Measurements from ENCODE around the gene ZNF81. TPM values are rescaled to one million over a fixed set of nuclear protein-coding genes. Genes with fewer than 3 reads are reported as not detected.
"Not testable (repeated sequence)": the region's sequence is repeated elsewhere in the genome, so short reads cannot be mapped to it uniquely, and the experiment has no call there.

ZNF81 gene
- total RNA-seq (10 to 100 TPM; 10.1 to 13.1 TPM), polyA plus RNA-seq (ENCODE audit: insufficient read length in 2 of 2) (1 to 10 TPM; 5.6 to 6.8 TPM)
- long read RNA-seq, donor 1, full-length matches to known transcripts, result 1 of 1 reads
- long read RNA-seq, donor 1, partial matches to known transcripts, result 0 of 1 reads
- long read RNA-seq, donor 1, other reads (novel, unspliced or antisense), result 0 of 1 reads
- long read RNA-seq, donor 2, result 0 reads
- long read RNA-seq, donor 3, result 0 reads
- long read RNA-seq, donor 4, result 0 reads

DNA sequence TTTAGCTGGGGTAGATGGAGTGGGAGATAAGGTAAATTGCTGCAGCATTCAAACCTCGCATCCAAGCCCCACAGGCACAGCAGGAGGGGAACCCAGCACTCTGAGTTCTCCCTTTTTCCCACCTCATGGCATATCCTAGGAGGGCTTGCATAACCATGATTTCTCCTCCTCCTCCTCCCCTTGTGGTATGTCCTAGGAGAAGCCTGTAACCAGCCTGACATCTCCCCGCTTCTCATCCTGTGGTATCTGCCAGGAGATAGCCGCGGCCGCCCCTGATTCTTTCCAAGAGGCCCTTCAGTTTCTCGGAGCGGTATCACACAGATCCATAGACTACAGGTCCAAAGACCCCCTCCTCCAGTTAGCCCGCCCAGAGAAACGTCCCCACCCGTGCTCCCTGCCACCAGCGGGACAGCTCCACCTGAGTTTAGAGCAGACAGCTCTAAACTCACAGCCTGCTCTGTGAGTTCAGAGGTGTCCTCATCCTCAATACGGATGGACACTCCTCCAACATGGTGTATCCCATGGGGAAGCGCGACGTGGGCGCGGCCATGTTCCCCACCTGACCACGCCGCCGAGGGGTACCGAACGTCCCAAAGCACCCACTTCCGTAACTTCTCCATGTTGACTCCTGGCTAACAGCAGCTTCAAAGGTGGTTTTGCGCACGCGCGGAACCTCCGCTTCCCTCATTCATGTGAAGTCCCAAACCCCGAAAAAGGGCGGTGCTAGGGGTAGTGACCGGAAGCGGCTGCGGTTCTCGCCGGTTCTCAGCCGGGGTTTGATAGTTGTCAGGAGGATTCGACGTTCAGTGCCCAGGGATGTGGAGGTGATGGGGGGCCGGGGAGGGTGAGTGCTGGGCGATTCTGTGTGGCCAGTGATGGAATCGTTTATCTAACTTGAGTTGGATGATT is at the start of gene ZNF81:
Gene ZNF81, plus strand, starts transcription at position 739 of the 909 bp plus-strand sequence. CDS start 9,366 bp downstream, outside the sequence.
- Histone ChIP-seq H3K4me1 (ENCODE audit: control insufficient read depth, insufficient read depth, low read length) (no peaks in the 10 kb centered on the region), H3K27me3 (ENCODE audit: control insufficient read depth, insufficient read depth, low read length) (no peaks in the 10 kb centered on the region), H3K36me3 (ENCODE audit: control insufficient read depth, insufficient read depth, low read length) (no peaks in the 10 kb centered on the region), H3K9me3 (ENCODE audit: control insufficient read depth, insufficient read depth, low read length) (no peaks in the 10 kb centered on the region), H3K4me3 (ENCODE audit: low read depth, low read length) (peak within 1 kb of the TSS; percentile 64), H3K27ac (ENCODE audit: low read depth, low read length) (peak within 1 kb of the TSS; percentile 84)
- 31% methylated on average over 37 of the region's 41 CpGs for WGBS (ENCODE audit: insufficient coverage)
- DNase-seq (ENCODE audit: low read depth in 4 of 6, low spot score in 6 of 6), result peak; percentile 87 to 99 (median 90)

DNA sequence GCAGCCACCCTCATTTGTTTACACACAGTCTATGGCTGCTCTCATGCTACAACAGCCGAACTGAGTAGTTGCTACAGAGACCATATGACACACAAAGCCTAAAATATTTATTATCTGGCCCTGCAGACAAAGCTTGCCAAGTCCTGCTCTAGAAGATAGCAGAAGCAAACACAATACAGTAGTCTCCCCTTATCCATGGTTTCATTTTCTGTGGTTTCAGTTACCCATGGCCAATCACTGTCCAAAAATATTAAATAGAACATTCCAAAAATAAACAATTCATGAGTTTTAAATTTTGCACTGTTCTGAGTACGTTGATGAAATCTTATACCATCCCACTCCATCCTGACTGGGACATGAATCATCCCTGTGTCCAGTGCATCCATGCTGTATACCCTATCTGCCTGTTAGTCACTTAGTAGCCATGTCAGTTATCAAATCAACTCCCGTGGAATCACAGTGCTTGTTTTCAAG is 40.2 kb upstream of the ZNF81 start:
- Histone ChIP-seq H3K36me3 (ENCODE audit: control insufficient read depth, insufficient read depth, low read length) (no peaks in the 10 kb centered on the region), H3K4me1 (ENCODE audit: control insufficient read depth, insufficient read depth, low read length) (no peaks in the 10 kb centered on the region), H3K27ac (ENCODE audit: low read depth, low read length) (no peak overlapping the region), H3K4me3 (ENCODE audit: low read depth, low read length) (no peak overlapping the region), H3K9me3 (ENCODE audit: control insufficient read depth, insufficient read depth, low read length) (no peaks in the 10 kb centered on the region), H3K27me3 (ENCODE audit: control insufficient read depth, insufficient read depth, low read length) (no peaks in the 10 kb centered on the region)
- no peak for DNase-seq (ENCODE audit: low read depth in 4 of 6, low spot score in 6 of 6)
- WGBS (ENCODE audit: insufficient coverage), result 23% methylated on average over 2 of the region's 3 CpGs

DNA sequence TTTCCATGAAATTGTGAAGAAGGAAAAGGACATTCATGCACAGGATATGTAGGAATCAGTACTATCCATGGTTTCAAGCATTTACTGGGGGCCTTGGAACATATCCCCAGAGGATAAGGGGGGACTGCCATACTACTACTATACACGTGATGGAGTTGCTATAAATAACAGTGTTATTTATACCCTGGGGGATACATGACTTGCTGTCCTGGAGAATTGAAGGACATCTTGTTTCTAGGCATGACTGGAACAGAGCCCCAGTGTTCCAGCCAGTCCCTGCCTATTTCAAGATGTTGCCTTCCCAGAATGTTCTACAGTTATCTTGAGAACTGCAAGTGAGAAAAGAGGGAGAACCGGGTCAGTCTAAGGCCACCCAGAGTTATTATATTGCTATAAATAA is 39.6 kb upstream of the ZNF81 start:
- no peaks in the 10 kb centered on the region for H3K27me3 ChIP-seq (ENCODE audit: control insufficient read depth, insufficient read depth, low read length)
- H3K36me3 ChIP-seq (ENCODE audit: control insufficient read depth, insufficient read depth, low read length), result no peaks in the 10 kb centered on the region
- H3K4me3 ChIP-seq (ENCODE audit: low read depth, low read length), result no peak overlapping the region
- no peak overlapping the region for H3K27ac ChIP-seq (ENCODE audit: low read depth, low read length)
- no peaks in the 10 kb centered on the region for H3K4me1 ChIP-seq (ENCODE audit: control insufficient read depth, insufficient read depth, low read length)
- no CpG with 5 or more reads among the region's 2 CpGs for WGBS (ENCODE audit: insufficient coverage)
- no peaks in the 10 kb centered on the region for H3K9me3 ChIP-seq (ENCODE audit: control insufficient read depth, insufficient read depth, low read length)
- DNase-seq (ENCODE audit: low read depth in 4 of 6, low spot score in 6 of 6), result no peak

- no peak for DNase-seq (ENCODE audit: low read depth in 4 of 6, low spot score in 6 of 6)
- Histone ChIP-seq H3K4me3 (ENCODE audit: low read depth, low read length) (no peak overlapping the region), H3K27me3 (ENCODE audit: control insufficient read depth, insufficient read depth, low read length) (no peaks in the 10 kb centered on the region), H3K36me3 (ENCODE audit: control insufficient read depth, insufficient read depth, low read length) (no peaks in the 10 kb centered on the region), H3K4me1 (ENCODE audit: control insufficient read depth, insufficient read depth, low read length) (no peaks in the 10 kb centered on the region), H3K9me3 (ENCODE audit: control insufficient read depth, insufficient read depth, low read length) (no peaks in the 10 kb centered on the region), H3K27ac (ENCODE audit: low read depth, low read length) (no peak overlapping the region)
- WGBS (ENCODE audit: insufficient coverage), result no CpG with 5 or more reads among the region's 2 CpGs
Measured at GRCh38 chrX:47798861-47799260, 37.8 kb upstream of the ZNF81 start.

- Histone ChIP-seq H3K4me1 (ENCODE audit: control insufficient read depth, insufficient read depth, low read length) (no peaks in the 10 kb centered on the region), H3K27ac (ENCODE audit: low read depth, low read length) (no peak overlapping the region), H3K4me3 (ENCODE audit: low read depth, low read length) (no peak overlapping the region), H3K9me3 (ENCODE audit: control insufficient read depth, insufficient read depth, low read length) (no peaks in the 10 kb centered on the region), H3K36me3 (ENCODE audit: control insufficient read depth, insufficient read depth, low read length) (no peaks in the 10 kb centered on the region), H3K27me3 (ENCODE audit: control insufficient read depth, insufficient read depth, low read length) (no peaks in the 10 kb centered on the region)
- 57% methylated on average over 1 of the region's 4 CpGs for WGBS (ENCODE audit: insufficient coverage)
- peak in 2 of 6 donors; percentile 1 for DNase-seq (ENCODE audit: low read depth in 4 of 6, low spot score in 6 of 6)
Measured at GRCh38 chrX:47802589-47802988, 34.1 kb upstream of the ZNF81 start.

- WGBS (ENCODE audit: insufficient coverage), result 68% methylated on average over 14 of the region's 21 CpGs
- H3K27me3 ChIP-seq (ENCODE audit: control insufficient read depth, insufficient read depth, low read length); H3K4me1 ChIP-seq (ENCODE audit: control insufficient read depth, insufficient read depth, low read length); DNase-seq (ENCODE audit: low read depth in 4 of 6, low spot score in 6 of 6); H3K9me3 ChIP-seq (ENCODE audit: control insufficient read depth, insufficient read depth, low read length); H3K36me3 ChIP-seq (ENCODE audit: control insufficient read depth, insufficient read depth, low read length); H3K4me3 ChIP-seq (ENCODE audit: low read depth, low read length); H3K27ac ChIP-seq (ENCODE audit: low read depth, low read length): not testable (repeated sequence)
Measured at GRCh38 chrX:47803103-47803502, 33.6 kb upstream of the ZNF81 start.

DNA sequence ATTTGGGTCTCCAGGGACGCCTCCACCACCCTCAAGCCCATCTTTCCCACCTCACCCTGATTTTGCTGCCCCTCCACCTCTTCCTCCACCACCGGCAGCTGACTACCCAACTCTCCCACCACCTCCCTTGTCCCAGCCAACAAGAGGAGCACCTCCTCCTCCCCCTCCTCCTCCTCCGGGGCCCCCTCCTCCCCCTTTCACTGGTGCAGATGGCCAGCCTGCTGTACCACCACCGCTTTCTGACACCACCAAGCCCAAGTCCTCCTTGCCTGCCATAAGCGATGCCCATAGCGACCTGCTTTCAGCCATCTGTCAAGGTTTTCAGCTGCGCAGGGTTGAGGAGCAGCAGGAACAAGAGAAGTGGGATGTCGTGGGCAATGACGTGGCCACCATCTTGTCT is 32.4 kb upstream of the ZNF81 start:
- H3K9me3 ChIP-seq (ENCODE audit: control insufficient read depth, insufficient read depth, low read length), result no peaks in the 10 kb centered on the region
- no peak overlapping the region for H3K27ac ChIP-seq (ENCODE audit: low read depth, low read length)
- no peak for DNase-seq (ENCODE audit: low read depth in 4 of 6, low spot score in 6 of 6)
- no peak overlapping the region for H3K4me3 ChIP-seq (ENCODE audit: low read depth, low read length)
- no peaks in the 10 kb centered on the region for H3K4me1 ChIP-seq (ENCODE audit: control insufficient read depth, insufficient read depth, low read length)
- no peaks in the 10 kb centered on the region for H3K36me3 ChIP-seq (ENCODE audit: control insufficient read depth, insufficient read depth, low read length)
- H3K27me3 ChIP-seq (ENCODE audit: control insufficient read depth, insufficient read depth, low read length), result no peaks in the 10 kb centered on the region
- WGBS (ENCODE audit: insufficient coverage), result 79% methylated on average over 8 of the region's 9 CpGs

DNA sequence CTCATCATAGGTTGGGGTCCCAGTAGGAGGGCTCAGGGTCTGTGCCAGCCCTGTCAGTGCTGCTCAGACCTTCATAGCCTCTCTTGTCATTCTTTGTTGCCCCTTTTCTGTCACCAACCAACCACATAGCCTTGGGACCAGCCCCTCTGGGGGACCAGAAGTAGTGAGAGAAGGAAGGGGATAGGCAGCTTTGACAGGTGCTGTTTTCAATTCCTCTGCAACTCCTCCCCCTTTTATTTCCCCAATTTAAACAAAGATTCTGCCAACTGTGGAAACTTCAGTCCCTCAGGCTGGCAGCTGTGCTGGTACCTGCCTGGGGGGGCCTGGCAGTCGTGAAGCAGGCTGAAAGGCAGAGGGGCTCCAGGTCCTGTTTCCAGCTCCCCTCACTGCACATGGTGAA is 30.9 kb upstream of the ZNF81 start:
- not testable (repeated sequence) for H3K4me3 ChIP-seq (ENCODE audit: low read depth, low read length); DNase-seq (ENCODE audit: low read depth in 4 of 6, low spot score in 6 of 6); H3K9me3 ChIP-seq (ENCODE audit: control insufficient read depth, insufficient read depth, low read length); H3K36me3 ChIP-seq (ENCODE audit: control insufficient read depth, insufficient read depth, low read length); H3K27ac ChIP-seq (ENCODE audit: low read depth, low read length); H3K4me1 ChIP-seq (ENCODE audit: control insufficient read depth, insufficient read depth, low read length); H3K27me3 ChIP-seq (ENCODE audit: control insufficient read depth, insufficient read depth, low read length)
- 46% methylated on average over 1 of the region's 1 CpG for WGBS (ENCODE audit: insufficient coverage)

- H3K27ac ChIP-seq (ENCODE audit: low read depth, low read length); H3K4me1 ChIP-seq (ENCODE audit: control insufficient read depth, insufficient read depth, low read length); H3K4me3 ChIP-seq (ENCODE audit: low read depth, low read length); H3K27me3 ChIP-seq (ENCODE audit: control insufficient read depth, insufficient read depth, low read length); H3K36me3 ChIP-seq (ENCODE audit: control insufficient read depth, insufficient read depth, low read length); H3K9me3 ChIP-seq (ENCODE audit: control insufficient read depth, insufficient read depth, low read length): not testable (repeated sequence)
- 77% methylated on average over 9 of the region's 14 CpGs for WGBS (ENCODE audit: insufficient coverage)
- DNase-seq (ENCODE audit: low read depth in 4 of 6, low spot score in 6 of 6), result peak in 1 of 6 donors; percentile 3
Measured at GRCh38 chrX:47806415-47807271, 30.1 kb upstream of the ZNF81 start.

All from spinal cord (tissue), 10 donors.